Progenitor cell of endocrine pancreas (in vitro differentiated cells): ENCODE results near the gene PAPPA2. TPM values are rescaled to one million over a fixed set of nuclear protein-coding genes. Genes with fewer than 3 reads are reported as not detected.
A peak's percentile ranks its signal among the peaks of the same experiment; 100 is the strongest.
"Not testable (repeated sequence)": the region's sequence is repeated elsewhere in the genome, so short reads cannot be mapped to it uniquely, and the experiment has no call there.

Source experiments
- DNase-seq: peaks from one replicate; pipeline ENCODE4 v3.0.0; 2021; ENCODE audit warnings: low spot score; ENCODE audit not compliant: unreplicated experiment
- H3K27ac Mint-ChIP-seq: 2 replicates; pipeline ENCODE4 v1.8.0; 2021; ENCODE audit warnings: mild to moderate bottlenecking, moderate library complexity, mixed read lengths
- H3K27me3 Mint-ChIP-seq: 2 replicates; pipeline ENCODE4 v1.8.0; 2021; ENCODE audit warnings: mixed read lengths
- H3K36me3 Mint-ChIP-seq: 2 replicates; pipeline ENCODE4 v1.8.0; 2022; ENCODE audit warnings: mixed read lengths; ENCODE audit not compliant: insufficient read depth
- H3K4me1 Mint-ChIP-seq: 2 replicates; pipeline ENCODE4 v1.8.0; 2021; ENCODE audit warnings: low read depth, mixed read lengths
- H3K4me3 Mint-ChIP-seq: 2 replicates; pipeline ENCODE4 v1.8.0; 2021; ENCODE audit warnings: low read depth, mild to moderate bottlenecking, moderate library complexity, mixed read lengths
- H3K9me3 Mint-ChIP-seq: 2 replicates; pipeline ENCODE4 v1.8.0; 2021; ENCODE audit warnings: low read depth, mixed read lengths
- CTCF ChIP-seq: fragments of 200-600 bp; sonication (generic); IDR thresholded peaks from one replicate; pipeline ENCODE4 v1.5.0; 2021; ENCODE audit warnings: antibody characterized with exemption, mild to moderate bottlenecking; ENCODE audit not compliant: unreplicated experiment
- total RNA-seq: library from RNA; stranded (reverse); gene quantifications from 2 replicates; pipeline ENCODE4 v1.2.1, GENCODE V29; 2021

Gene PAPPA2
- total RNA-seq, 1 donor from 2014 or later: 4.1 TPM

GRCh38 chr1:176559878-176560277, 96.9 kb downstream of the PAPPA2 start:
- H3K36me3 Mint-ChIP-seq: peaks cover 3% of the 10 kb centered on the region
- peak overlapping the region; percentile 43 for H3K27ac Mint-ChIP-seq
- peak; percentile 91 for TF ChIP-seq CTCF
- H3K27me3 Mint-ChIP-seq: peaks cover 6% of the 10 kb centered on the region
- H3K4me1 Mint-ChIP-seq: peaks cover 36% of the 10 kb centered on the region
- no peak overlapping the region for H3K4me3 Mint-ChIP-seq
- no peaks in the 10 kb centered on the region for H3K9me3 Mint-ChIP-seq
- DNase-seq: peak; percentile 59

- no peak for TF ChIP-seq CTCF
- H3K27me3 Mint-ChIP-seq: peaks cover 3% of the 10 kb centered on the region
- peaks cover 3% of the 10 kb centered on the region for H3K36me3 Mint-ChIP-seq
- DNase-seq: no peak
- peaks cover 29% of the 10 kb centered on the region for H3K4me1 Mint-ChIP-seq
- H3K4me3 Mint-ChIP-seq: no peak overlapping the region
- H3K9me3 Mint-ChIP-seq: no peaks in the 10 kb centered on the region
- H3K27ac Mint-ChIP-seq: peak overlapping the region; percentile 69
Measured at GRCh38 chr1:176560681-176561080, 97.7 kb downstream of the PAPPA2 start.

- not testable (repeated sequence) for H3K4me3 Mint-ChIP-seq, DNase-seq, H3K36me3 Mint-ChIP-seq, H3K27me3 Mint-ChIP-seq, H3K27ac Mint-ChIP-seq, H3K9me3 Mint-ChIP-seq
- H3K4me1 Mint-ChIP-seq: peaks cover 27% of the 10 kb centered on the region
Measured at GRCh38 chr1:176561761-176562160, 98.8 kb downstream of the PAPPA2 start.

- no peaks in the 10 kb centered on the region for H3K9me3 Mint-ChIP-seq
- peaks cover 4% of the 10 kb centered on the region for H3K27me3 Mint-ChIP-seq
- H3K27ac Mint-ChIP-seq: no peak overlapping the region
- no peak overlapping the region for H3K4me3 Mint-ChIP-seq
- H3K4me1 Mint-ChIP-seq: no peaks in the 10 kb centered on the region
- H3K36me3 Mint-ChIP-seq: peaks cover 3% of the 10 kb centered on the region
- no peak for DNase-seq
- TF ChIP-seq CTCF: no peak
Measured at GRCh38 chr1:176566004-176566975, 103.3 kb downstream of the PAPPA2 start.

GRCh38 chr1:176567190-176567794, 104.3 kb downstream of the PAPPA2 start:
- no peak overlapping the region for H3K4me3 Mint-ChIP-seq
- no peak overlapping the region for H3K27ac Mint-ChIP-seq
- peaks cover 1% of the 10 kb centered on the region for H3K36me3 Mint-ChIP-seq
- H3K27me3 Mint-ChIP-seq: peaks cover 4% of the 10 kb centered on the region
- H3K9me3 Mint-ChIP-seq: no peaks in the 10 kb centered on the region
- H3K4me1 Mint-ChIP-seq: no peaks in the 10 kb centered on the region
- DNase-seq: no peak
- no peak for TF ChIP-seq CTCF
